NK-92 (cell line): ENCODE data around the gene NUP54.

Experiments
- DNase-seq: peaks from one replicate; lab custom pipeline; 2025; ENCODE audit not compliant: unreplicated experiment; lab: John Stamatoyannopoulos, UW

The NUP54 gene, protein sequence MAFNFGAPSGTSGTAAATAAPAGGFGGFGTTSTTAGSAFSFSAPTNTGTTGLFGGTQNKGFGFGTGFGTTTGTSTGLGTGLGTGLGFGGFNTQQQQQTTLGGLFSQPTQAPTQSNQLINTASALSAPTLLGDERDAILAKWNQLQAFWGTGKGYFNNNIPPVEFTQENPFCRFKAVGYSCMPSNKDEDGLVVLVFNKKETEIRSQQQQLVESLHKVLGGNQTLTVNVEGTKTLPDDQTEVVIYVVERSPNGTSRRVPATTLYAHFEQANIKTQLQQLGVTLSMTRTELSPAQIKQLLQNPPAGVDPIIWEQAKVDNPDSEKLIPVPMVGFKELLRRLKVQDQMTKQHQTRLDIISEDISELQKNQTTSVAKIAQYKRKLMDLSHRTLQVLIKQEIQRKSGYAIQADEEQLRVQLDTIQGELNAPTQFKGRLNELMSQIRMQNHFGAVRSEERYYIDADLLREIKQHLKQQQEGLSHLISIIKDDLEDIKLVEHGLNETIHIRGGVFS

DNA sequence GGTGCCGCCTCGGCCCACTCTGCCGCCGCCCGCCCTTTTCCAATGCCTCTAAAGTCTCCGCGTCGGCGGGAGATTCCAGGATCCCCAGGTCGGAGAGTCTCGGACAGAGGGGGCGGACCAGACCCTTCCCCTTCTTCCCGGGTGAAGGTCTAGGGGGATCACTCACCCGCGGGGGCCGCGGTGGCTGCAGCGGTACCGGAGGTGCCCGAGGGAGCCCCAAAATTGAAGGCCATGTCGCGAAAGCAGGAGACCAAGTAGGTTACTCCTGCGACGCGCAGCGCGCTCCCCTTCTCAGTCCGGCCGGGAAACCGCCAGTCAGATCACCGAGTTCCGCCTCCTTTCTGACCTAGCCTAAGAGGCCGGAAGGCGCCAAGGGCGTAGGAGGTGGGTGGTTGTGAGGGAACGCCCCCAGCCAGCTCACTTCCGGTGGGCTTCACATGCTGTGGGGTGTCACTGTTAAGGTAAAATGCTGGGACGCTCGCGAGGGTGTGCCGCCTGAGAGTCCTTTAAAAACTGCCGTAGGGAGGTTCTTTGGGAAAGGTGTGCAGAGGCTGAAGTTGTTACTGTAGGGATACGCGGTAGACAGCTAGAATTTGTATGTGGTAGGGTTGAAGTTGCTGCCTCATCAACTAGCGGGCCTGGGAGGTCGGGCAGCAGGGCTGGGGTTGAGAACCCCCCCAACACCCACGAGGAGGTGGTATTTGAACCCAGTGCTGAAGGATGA, at the start of gene NUP54:
Gene NUP54, minus strand, starts transcription at position 256 of the 724 bp plus-strand sequence. Its CDS starts 23 bp downstream, at position 233.
- DNase-seq: peak; percentile 58

DNA sequence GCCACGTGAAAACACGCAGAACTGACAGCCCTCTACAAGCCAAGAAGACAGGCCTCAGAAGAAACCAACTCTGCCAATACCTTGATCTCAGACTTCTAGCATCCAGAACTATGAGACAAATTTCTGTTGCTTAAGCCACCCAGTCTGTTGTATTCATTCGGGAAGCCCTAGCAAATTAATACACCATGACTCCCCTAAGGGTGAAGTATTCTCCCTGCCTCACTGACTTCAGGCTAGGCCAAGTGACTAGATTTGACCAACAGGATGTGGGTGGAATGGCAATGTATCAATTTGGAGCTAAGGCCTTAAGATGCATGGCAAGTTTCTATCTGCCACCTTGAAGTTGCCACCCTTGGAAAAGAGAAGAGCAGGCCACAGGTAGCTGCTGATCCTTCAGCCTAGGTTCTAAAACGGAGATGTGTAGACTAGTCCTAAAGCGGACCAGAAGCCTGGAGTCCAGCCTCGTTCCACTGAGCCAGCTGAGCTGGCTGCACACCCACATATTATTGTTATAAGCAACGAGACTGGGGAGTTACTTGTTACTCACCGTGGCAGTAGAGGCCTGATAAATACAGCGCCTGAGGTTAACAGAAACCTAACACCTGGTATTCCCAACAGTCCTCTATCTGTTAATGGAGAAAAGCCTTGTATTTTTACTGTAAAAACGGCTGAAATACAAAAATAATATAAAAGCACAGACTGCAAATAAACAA, 49.0 kb upstream of the NUP54 start:
- no peak for DNase-seq

DNA sequence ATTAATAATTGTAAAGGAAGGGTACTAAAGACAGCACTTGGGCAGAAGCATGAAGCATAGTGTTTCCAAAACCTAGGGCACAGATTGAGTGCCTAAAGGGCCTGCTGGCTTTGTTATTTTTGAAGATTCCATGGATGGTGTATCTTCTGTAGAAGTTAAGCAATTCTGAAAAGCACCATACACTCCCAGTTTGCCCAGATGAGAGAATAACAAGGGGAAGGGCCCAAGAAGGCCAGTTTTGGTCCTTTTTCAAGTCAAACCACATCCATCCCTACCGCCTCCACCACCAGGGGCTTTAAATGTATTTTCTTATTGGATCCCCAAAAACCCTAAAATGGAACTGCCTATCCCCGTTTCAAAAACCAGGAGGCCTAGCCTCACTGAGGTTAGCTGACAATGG, 48.2 kb upstream of the NUP54 start:
- no peak for DNase-seq

DNA sequence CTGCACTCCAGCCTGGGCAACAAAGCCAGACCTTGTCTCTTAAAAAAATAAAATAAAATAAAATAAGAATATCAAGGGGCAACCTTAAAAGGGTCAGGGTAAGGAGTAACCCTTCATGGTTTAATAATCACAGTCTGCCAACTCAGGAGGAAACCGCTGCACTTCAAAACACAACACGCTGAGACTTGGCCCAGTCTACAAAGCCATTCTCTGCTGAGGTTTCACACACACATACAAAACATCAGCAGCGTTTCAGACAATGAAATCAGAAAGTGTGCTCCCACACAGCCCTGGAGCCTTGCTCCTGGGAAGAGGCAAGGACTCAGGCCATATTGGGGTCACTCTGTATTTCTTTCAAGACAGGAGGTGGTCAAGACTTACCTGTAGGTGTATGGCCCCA, 47.1 kb upstream of the NUP54 start:
- DNase-seq: no peak

DNA sequence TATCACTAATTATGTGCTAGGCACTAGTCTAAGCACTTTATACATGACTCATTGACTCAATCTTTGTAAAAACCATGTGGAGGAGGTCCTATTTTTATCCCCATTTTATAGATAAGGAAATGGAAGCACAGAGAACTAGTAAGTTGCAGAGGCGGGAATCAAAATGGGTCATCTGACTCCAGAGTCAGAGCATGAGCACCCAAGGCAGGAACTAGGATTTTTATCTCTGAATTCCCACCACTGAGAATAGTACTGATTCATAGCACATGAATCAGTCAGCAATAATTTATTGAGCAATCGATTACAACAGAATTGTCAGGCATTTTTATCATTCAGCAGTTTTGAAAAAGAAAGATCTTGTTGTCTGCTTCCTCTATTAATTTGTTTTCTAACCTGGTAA, 46.1 kb upstream of the NUP54 start:
- DNase-seq: no peak

DNA sequence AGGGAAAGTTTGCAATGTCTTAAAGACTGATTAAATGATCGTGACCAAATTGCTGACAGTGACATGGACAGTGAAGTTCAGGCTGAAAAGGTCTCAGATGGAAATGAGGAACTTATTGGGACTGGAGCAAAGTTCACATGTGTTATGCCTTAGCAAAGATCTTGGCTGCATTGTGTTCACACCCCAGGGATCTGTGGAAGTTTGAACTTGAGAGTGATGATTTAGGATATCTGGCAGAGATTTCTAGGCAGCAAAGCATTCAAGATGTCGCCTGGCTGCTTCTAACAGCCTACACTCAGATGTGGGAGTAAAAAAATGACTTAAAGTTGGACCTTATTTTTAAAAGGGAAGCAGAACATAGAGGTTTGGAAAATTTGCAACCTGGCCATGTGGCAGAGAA, 44.0 kb upstream of the NUP54 start:
- DNase-seq: no peak

DNA sequence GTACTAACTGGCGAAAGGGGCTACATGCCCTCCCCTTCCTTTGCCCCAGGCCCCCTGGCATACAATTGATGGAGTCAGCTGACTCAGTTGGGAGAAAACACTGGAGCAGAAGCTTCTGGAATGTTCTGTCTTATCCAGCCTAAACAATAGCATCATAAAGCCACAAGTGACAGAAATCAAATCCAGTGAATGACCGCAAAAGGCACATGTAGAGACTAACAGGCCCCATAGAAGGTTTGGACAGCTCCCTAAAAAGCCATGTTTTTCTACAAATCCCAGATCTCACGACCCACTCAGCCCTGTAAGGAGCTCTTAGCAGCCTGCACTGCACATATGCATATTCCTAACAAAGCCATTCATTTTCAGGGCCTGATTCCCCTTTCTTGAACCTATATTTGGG, 40.4 kb upstream of the NUP54 start:
- DNase-seq: no peak

DNA sequence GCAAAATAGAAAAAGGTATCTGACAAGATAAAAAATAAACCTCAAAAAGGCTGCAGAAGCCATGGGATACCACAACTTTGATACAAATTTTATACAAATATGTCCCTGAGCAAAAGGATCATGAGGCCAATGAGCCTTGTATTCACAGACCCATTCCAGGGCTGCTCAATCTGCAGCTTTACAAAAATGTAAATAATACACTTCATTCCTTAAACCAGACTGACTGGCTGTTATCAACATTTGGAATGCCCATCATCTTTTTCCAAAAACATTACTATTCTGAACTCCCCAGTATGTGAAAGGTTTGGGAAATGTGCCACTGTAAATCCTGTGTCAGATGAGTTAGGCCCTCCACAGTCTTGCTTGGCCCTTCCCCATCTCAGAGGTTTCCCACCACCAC, 40.0 kb upstream of the NUP54 start:
- no peak for DNase-seq

DNA sequence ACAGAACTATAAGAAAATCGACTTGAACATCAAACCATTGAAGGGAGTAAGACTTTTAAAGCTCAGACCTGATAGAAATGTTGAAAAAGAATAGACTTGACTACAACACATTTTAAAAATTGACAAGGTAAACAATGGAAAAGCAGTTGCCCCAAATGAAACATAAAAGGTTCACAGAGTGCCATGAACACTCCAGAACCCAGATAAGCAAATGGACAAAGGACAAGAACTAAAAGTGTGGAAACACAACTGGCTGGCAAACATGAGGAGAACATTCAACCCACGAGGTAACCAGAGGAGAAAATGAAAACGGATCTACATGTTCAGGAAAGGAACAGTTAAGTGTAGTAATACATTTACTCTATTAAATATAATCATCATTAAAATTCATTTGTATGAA, 39.0 kb upstream of the NUP54 start:
- DNase-seq: no peak

DNA sequence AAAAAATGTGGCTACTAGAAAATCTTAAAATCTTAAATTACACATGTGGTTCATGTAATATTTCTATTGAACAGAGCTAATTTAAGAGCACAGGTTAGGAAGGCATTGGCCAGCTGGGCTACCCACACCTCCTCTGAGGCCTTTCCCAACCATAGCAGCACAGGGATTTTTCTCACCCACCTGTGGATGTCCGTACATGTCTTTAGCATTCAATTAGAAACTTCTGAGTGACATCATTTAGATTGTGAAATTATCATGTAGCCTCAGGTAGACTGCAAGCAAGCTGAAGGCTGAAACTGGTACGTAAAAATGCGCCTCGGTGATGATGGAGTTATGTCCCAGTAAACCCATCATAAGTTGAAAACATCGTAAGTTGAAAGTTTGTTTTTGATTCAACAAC, 34.3 kb upstream of the NUP54 start:
- no peak for DNase-seq

DNA sequence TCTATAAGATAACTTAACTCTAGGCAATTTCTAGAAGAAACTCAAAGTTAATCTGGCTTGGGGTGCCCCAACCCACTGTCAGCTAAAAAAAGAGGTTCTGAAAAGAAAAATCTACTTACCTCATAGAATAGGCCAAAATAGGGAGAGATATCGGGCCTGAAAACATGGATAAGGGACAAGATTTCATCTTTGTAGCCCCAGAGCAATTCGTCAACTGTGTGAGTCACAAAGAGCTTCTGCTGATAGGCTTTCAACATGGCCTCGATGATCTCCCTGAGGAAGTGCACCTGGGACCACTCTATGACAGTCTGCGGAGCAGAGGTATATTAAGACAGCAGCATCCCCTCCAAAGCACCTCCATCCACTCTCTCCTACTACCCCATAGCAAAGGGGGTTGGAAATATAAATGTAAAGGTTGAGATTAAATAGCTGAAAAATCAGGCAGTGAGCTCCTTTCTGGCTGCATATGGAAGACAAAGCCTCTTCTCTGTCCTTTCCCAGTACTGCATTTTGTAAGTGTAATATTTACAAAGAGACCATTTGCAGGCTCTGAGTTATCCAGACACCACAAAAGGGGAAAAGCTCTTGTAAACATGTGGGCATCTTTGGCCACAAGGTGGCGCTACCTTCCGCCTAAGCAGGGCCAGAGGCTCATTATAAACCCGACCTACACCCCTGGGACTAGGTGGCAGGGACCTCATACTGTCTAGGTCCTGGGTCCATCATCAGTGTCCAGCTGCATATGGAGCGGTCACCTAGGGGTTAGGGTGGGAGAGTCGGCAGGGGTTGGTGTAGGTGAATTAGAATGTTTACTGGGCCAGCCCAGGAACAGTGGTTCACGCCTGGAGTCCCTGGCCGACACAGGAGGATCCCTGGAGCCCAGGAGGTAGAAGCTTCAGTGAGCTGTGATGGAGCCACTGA, 31.5 kb upstream of the NUP54 start:
- DNase-seq: no peak

DNA sequence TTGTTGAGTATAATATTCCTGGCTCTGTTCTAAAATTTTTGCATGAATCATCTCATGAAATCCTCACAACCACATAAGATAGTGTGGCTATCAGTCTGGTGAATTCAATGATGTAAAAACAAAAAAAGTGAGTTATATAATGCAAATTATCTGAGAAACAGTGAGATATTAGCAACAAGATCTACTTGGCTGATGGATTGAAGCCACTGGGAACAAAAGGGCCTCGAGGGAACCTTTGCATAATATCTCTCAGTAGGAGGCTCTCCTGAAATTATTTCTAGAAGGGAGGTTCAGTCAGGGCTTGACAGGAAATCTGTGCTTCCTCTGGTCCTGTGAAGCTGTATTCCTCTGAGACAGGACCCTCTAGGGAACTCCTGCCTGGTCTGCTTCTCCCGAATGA, 30.1 kb upstream of the NUP54 start:
- DNase-seq: no peak

DNA sequence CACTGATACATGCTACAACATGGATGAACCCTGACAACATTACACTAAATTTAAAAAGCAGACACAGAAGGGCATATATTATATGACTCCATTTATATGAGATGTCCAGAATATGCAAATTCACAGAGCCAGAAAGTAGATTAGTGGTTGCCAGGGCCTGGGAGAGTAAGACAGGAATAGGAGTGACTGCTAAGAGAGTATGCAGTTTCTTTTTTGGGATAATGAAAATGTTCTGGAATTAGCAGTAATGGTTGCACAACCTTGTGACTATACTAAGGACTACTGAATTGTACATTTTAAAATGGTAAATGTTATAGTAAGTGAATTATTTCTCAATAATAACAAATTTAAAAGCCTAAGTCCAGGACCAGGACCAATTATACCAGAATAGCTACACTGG, 29.5 kb upstream of the NUP54 start:
- no peak for DNase-seq

DNA sequence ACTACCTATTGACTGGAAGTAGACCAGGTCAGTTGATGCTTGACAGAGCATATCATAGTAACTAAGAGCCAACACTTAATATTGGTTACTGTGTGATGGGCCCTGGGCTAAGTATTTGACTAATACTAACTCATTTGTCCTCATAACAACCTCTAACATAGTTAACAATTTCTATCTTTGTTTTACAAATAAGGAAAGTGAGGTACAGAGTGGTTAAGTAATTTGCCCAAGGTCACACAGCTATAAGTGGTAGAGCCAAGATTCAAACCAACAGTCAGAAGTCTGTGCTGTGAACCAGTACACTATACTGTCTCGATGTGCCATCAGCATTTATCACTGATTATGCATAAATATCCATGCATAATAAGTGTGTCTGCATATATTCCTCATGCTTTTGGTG, 27.1 kb upstream of the NUP54 start:
- DNase-seq: no peak

DNA sequence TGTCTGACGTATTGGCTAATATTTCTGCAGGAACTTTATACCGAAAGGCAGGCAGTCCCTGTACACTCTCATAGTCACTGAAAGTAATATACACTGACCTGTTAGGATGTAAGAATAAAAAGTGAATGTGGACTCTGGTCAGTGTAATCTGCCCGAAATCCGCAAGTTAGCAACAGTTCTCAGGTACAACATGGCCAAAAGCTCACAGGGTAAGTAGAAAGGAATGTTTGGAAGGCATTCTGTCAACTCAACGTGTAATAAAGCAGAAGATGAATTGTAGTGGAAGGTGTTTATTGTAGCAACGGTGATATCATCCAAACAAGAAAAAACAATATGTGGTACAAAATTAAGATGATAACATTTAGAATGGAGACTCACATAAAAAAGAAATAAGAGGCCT, 26.0 kb upstream of the NUP54 start:
- DNase-seq: no peak

DNA sequence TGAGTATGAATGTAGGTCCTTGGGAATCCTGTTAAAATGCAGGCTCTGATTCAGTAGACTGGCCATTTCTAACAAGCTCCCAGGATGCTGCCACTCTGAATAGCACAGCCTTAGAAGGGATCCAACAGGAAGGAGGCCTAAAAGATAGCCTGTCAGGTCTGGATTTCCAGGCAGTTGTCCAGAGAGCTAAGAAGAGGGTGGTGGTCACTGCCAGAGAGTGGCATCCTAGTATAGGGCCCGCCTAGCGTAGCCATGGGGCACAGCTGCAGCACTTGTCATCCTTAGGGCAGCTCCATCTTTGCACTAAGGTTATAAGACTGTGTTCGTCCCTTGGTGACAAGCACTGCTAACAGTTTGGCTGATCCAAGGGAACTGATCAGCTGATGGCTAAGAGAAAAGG, 20.5 kb upstream of the NUP54 start:
- DNase-seq: no peak

DNA sequence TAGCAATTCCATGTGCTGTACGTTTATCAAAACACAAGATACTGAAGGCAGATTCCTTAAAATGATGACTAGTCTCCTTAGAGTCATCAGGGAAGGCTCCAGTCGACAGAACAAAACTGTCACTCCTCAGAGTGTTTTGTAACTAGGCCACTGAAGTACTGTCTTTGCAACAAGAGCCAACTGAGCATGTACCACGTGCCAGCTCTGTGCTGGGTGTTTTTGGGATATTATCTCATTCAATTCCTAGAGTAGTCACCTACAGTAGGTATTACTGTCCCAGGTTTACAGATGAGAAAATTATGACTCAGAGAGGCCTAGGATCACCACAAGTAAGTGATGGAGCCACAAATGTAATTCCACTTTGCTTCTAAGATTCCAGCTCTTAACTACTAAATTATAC, 18.3 kb upstream of the NUP54 start:
- DNase-seq: no peak

DNA sequence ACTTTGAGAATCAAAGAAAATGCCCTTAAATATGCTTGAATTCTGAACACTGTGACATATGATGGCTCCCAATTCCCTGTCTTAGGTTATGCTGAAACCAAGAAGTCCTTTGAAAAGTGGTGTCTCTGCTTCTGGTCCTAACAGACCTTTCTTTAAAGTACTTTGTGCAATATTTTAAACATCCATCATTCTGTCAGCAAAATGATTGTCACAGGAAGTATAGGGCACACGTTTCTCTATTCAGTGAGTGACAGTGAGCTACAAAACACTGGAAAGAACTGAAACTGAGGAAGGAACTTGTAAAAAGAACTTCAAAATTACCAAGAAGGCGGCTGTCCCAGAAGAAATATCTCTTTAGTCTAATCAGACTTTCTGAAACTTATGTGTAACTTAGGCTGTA, 12.2 kb upstream of the NUP54 start:
- DNase-seq: no peak

DNA sequence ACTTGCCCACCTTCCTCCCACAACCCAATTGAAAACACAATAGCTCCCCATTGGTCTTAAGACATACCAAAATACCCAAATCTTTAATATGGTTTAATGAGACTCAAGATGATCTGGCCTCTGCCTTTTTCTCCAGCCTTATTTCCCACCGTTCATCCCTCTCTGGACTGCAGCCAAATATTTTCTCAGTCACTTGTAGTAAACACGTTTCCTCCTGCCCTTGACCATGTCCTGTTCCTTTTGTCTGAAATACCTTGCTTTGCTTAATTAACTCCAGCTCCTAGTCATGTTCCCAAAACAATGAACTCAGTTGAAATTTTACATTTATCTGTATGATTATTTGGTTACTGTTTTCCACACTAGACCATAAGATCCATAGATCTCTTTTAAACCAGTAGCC, 8.4 kb upstream of the NUP54 start:
- no peak for DNase-seq

DNA sequence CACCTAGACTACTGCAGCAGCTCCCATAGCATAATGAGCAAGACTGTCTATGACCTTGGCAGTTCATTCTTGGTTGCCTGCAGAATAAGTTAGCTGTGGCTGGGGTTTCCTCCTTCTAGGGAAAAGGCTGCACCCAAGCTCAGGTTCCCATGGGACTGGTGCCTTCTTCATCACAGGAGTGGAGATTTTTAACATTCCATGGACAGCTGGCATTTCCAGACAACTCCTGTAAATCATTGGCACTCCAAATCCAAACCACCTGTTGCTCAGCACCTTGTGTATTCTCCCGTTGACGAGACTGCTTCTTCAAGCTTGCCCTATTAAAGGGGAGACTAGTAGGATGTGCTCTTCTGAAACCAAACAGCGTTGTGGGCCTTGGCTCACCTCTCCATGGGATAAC, 7.8 kb upstream of the NUP54 start:
- DNase-seq: no peak

DNA sequence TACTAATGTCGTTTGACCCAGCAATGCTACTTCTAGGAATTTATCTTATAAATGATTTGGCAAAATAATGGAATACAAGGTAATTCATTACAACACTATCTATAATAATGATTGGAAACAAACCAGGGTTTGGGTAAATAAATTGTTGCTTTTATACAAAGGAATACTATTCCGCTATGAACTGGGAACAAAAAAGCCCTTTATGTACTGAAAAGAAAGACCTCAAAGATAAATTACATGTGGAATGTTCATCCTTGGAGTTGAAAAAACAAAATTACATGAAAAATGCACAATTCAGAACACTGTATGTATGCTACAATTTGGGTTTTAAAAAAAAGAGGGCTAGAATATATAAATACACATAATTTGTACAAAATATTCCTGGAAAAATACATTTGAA, 5.2 kb upstream of the NUP54 start:
- DNase-seq: no peak
